ENCODE data around the gene TMEM167B.
"Not testable (repeated sequence)": the region's sequence is repeated elsewhere in the genome, so short reads cannot be mapped to it uniquely, and the experiment has no call there.

DNA sequence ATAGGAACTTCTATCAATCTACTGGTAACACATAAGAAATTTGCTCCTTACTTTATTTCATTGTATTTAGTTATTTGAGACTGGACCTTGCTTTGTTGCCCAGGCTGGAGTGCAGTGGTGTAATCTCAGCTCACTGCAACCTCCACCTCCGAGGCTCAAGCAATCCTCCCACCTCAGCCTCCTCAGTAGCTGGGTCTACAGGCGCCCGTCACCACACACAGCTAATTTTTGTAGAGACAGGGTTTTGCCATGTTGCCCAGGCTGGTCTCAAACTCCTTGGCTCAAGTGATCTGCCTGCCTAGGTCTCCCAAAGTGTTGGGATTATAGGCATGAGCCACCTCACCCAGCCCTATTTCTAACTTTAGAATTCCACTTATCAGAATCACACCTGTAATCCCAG, 38.4 kb upstream of the TMEM167B start:
- TF ChIP-seq, protein P1, sequence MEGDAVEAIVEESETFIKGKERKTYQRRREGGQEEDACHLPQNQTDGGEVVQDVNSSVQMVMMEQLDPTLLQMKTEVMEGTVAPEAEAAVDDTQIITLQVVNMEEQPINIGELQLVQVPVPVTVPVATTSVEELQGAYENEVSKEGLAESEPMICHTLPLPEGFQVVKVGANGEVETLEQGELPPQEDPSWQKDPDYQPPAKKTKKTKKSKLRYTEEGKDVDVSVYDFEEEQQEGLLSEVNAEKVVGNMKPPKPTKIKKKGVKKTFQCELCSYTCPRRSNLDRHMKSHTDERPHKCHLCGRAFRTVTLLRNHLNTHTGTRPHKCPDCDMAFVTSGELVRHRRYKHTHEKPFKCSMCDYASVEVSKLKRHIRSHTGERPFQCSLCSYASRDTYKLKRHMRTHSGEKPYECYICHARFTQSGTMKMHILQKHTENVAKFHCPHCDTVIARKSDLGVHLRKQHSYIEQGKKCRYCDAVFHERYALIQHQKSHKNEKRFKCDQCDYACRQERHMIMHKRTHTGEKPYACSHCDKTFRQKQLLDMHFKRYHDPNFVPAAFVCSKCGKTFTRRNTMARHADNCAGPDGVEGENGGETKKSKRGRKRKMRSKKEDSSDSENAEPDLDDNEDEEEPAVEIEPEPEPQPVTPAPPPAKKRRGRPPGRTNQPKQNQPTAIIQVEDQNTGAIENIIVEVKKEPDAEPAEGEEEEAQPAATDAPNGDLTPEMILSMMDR (IDR thresholded peaks at IDR 0.05) = not testable (repeated sequence)
- TF ChIP-seq POLR2A (IDR thresholded peaks at IDR 0.05) = not testable (repeated sequence)
